Measurements from ENCODE around the gene GNG10. TPM values are rescaled to one million over a fixed set of nuclear protein-coding genes. Genes with fewer than 3 reads are reported as not detected.

The GNG10 gene
- total RNA-seq, 1 donor from 2014 or later = 23.9 TPM

GRCh38 chr9:111711548-111711947, 50.1 kb downstream of the GNG10 start:
- no peaks in the 10 kb centered on the region for H3K9me3 Mint-ChIP-seq
- no peaks in the 10 kb centered on the region for H3K36me3 Mint-ChIP-seq
- H3K27ac Mint-ChIP-seq = no peak overlapping the region
- no peaks in the 10 kb centered on the region for H3K27me3 Mint-ChIP-seq (ENCODE audit: low read depth)
- TF ChIP-seq CTCF (IDR thresholded peaks at IDR 0.05; ENCODE audit: unreplicated experiment) = no peak
- H3K4me3 Mint-ChIP-seq = no peak overlapping the region
- H3K4me1 Mint-ChIP-seq = no peaks in the 10 kb centered on the region
- DNase-seq (ENCODE audit: low spot score in 2 of 2, unreplicated experiment in 2 of 2) = no peak

- H3K36me3 Mint-ChIP-seq = no peaks in the 10 kb centered on the region
- no peaks in the 10 kb centered on the region for H3K27me3 Mint-ChIP-seq (ENCODE audit: low read depth)
- no peak for DNase-seq (ENCODE audit: low spot score in 2 of 2, unreplicated experiment in 2 of 2)
- H3K4me3 Mint-ChIP-seq = no peak overlapping the region
- no peak overlapping the region for H3K27ac Mint-ChIP-seq
- no peaks in the 10 kb centered on the region for H3K9me3 Mint-ChIP-seq
- no peaks in the 10 kb centered on the region for H3K4me1 Mint-ChIP-seq
- no peak for TF ChIP-seq CTCF (IDR thresholded peaks at IDR 0.05; ENCODE audit: unreplicated experiment)
Observed at GRCh38 chr9:111712369-111712768, 51.0 kb downstream of the GNG10 start.

- TF ChIP-seq CTCF (IDR thresholded peaks at IDR 0.05; ENCODE audit: unreplicated experiment) = no peak
Observed at GRCh38 chr9:111715471-111715870, 54.1 kb downstream of the GNG10 start.

GRCh38 chr9:111719541-111719940, 58.1 kb downstream of the GNG10 start:
- Mint-ChIP-seq H3K4me1 (no peaks in the 10 kb centered on the region), H3K36me3 (no peaks in the 10 kb centered on the region), H3K27me3 (ENCODE audit: low read depth) (no peaks in the 10 kb centered on the region), H3K9me3 (no peaks in the 10 kb centered on the region), H3K27ac (no peak overlapping the region), H3K4me3 (no peak overlapping the region)
- no peak for TF ChIP-seq CTCF (IDR thresholded peaks at IDR 0.05; ENCODE audit: unreplicated experiment)
- no peak for DNase-seq (ENCODE audit: low spot score in 2 of 2, unreplicated experiment in 2 of 2)

More at GRCh38 chr9:111715471-111715870, 54.1 kb downstream of the GNG10 start:
- Mint-ChIP-seq H3K27me3 (ENCODE audit: low read depth) (no peaks in the 10 kb centered on the region), H3K9me3 (no peaks in the 10 kb centered on the region), H3K4me3 (no peak overlapping the region), H3K36me3 (no peaks in the 10 kb centered on the region), H3K27ac (no peak overlapping the region), H3K4me1 (no peaks in the 10 kb centered on the region)
- DNase-seq (ENCODE audit: low spot score in 2 of 2, unreplicated experiment in 2 of 2) = no peak

Other genes starting within 250 kb of the GNG10 start
- gene ECPAS, start 177.2 kb upstream of the GNG10 start, total RNA-seq = 84.7 to 95.1 TPM (median 92.6 TPM) in 3 replicates
- gene ZNF483, start 136.4 kb upstream of the GNG10 start, total RNA-seq = 12.2 to 13.0 TPM (median 12.6 TPM) in 3 replicates
- 46.2 to 49.2 TPM (median 46.3 TPM) in 3 replicates for gene PTGR1, start 62.0 kb upstream of the GNG10 start, total RNA-seq
- gene DNAJC25, start 30.3 kb upstream of the GNG10 start, total RNA-seq = 9.3 to 10.4 TPM (median 9.9 TPM) in 3 replicates
- gene SHOC1, start 133.3 kb downstream of the GNG10 start, total RNA-seq = not detected in 3 replicates
- 27.0 to 29.8 TPM (median 27.4 TPM) in 3 replicates for gene UGCG, start 235.2 kb downstream of the GNG10 start, total RNA-seq

Data from mesothelial cell of epicardium (in vitro differentiated cells).